IPS-18a (cell line): Measurements from ENCODE around the gene NEK5.

Experiments used
- H3K27ac ChIP-seq: one replicate; pipeline ENCODE4 v1.5.1; 2013; ENCODE audit warnings: low read length
- H3K27me3 ChIP-seq: one replicate; pipeline ENCODE4 v1.6.1; 2013; ENCODE audit warnings: mild to moderate bottlenecking, low read length; ENCODE audit not compliant: control insufficient read depth, insufficient read depth
- H3K36me3 ChIP-seq: one replicate; pipeline ENCODE4 v1.6.1; 2013; ENCODE audit warnings: low read depth, low read length; ENCODE audit not compliant: control insufficient read depth
- H3K4me1 ChIP-seq: one replicate; pipeline ENCODE4 v1.6.1; 2013; ENCODE audit warnings: low read depth, low read length; ENCODE audit not compliant: control insufficient read depth
- H3K4me3 ChIP-seq: one replicate; pipeline ENCODE4 v1.5.1; 2013; ENCODE audit warnings: low read length
- H3K9ac ChIP-seq: one replicate; pipeline ENCODE4 v1.6.1; 2013; ENCODE audit warnings: mild to moderate bottlenecking, low read length, moderate library complexity
- H3K9me3 ChIP-seq: one replicate; pipeline ENCODE4 v1.6.1; 2013; ENCODE audit warnings: low read depth, low read length; ENCODE audit not compliant: control insufficient read depth

Gene NEK5

GRCh38 chr13:51997186-51997585 is 131.7 kb downstream of the NEK5 start:
- no peaks in the 10 kb centered on the region for H3K27me3 ChIP-seq
- H3K4me3 ChIP-seq = no peak overlapping the region
- no peak overlapping the region for H3K27ac ChIP-seq
- H3K9ac ChIP-seq = no peak overlapping the region
- H3K9me3 ChIP-seq = no peaks in the 10 kb centered on the region
- H3K36me3 ChIP-seq = no peaks in the 10 kb centered on the region
- H3K4me1 ChIP-seq = peaks cover 18% of the 10 kb centered on the region

DNA sequence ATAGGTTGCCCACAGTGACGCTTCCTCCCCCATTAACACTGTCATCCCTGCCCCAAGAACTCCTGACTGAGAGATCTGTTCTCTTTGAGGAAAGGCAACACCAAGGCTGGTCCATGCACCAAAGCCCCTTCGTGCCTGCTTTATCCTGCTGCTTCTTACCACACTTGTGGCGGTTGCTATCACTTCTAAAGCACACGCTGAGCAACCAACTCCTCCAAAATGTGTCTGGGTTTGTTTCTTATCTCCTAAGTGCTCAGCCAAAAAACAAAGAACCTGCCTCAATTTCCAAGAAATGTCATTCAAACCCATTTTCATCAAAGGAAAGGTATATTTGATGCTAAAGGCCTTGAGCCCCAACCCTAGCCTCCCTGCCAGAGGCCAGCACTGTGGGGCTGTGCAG is 132.2 kb downstream of the NEK5 start:
- Histone ChIP-seq H3K4me1 (peaks cover 18% of the 10 kb centered on the region), H3K36me3 (no peaks in the 10 kb centered on the region), H3K27me3 (no peaks in the 10 kb centered on the region), H3K9ac (no peak overlapping the region), H3K27ac (no peak overlapping the region), H3K9me3 (no peaks in the 10 kb centered on the region), H3K4me3 (no peak overlapping the region)

DNA sequence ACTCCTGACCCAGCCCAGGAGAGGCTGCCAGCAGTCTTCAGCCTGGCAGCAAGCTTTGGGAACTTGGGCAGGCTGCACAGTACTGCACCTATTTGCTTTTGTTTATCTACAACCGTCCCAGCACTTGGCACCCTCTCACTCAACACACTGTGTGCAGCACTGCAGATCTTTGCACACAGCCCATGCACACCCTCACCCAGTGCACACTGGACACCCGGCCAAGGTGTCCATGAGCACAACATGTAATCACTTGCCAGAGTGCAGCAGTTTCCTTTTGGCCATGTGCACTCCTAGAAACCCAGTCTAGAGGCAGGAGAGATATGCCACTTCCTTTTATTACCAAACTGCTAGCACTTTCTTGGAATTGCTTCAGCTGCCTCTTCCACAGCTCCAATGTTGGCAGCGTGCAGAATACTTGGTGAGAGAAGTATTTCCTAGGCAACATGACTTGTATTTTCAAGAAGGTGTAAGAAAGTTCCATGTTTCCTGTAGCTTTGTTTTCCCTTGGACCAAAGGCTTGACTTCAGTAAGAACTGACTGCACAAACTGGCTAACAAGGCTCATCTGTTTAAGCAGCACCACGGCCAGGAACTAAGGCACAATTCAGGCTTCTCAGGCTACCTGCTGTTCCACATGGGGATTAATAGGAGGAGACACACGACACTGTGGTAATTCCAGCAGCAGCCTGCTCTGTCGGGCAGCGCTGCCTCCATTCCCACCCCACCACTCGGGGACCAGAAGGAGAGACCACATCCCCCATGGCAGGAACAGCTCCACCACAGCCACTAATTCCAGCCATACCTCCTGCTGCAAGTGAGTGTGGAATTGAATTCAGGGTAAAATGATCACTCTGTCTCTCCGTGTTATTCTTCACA is 133.0 kb downstream of the NEK5 start:
- H3K4me3 ChIP-seq = no peak overlapping the region
- H3K9ac ChIP-seq = no peak overlapping the region
- H3K9me3 ChIP-seq = no peaks in the 10 kb centered on the region
- no peaks in the 10 kb centered on the region for H3K27me3 ChIP-seq
- peaks cover 18% of the 10 kb centered on the region for H3K4me1 ChIP-seq
- no peaks in the 10 kb centered on the region for H3K36me3 ChIP-seq
- H3K27ac ChIP-seq = no peak overlapping the region

GRCh38 chr13:51993713-51994112 is 135.2 kb downstream of the NEK5 start:
- Histone ChIP-seq H3K27me3 (no peaks in the 10 kb centered on the region), H3K4me3 (no peak overlapping the region), H3K9ac (no peak overlapping the region), H3K27ac (no peak overlapping the region), H3K4me1 (peaks cover 10% of the 10 kb centered on the region), H3K9me3 (no peaks in the 10 kb centered on the region), H3K36me3 (no peaks in the 10 kb centered on the region)

DNA sequence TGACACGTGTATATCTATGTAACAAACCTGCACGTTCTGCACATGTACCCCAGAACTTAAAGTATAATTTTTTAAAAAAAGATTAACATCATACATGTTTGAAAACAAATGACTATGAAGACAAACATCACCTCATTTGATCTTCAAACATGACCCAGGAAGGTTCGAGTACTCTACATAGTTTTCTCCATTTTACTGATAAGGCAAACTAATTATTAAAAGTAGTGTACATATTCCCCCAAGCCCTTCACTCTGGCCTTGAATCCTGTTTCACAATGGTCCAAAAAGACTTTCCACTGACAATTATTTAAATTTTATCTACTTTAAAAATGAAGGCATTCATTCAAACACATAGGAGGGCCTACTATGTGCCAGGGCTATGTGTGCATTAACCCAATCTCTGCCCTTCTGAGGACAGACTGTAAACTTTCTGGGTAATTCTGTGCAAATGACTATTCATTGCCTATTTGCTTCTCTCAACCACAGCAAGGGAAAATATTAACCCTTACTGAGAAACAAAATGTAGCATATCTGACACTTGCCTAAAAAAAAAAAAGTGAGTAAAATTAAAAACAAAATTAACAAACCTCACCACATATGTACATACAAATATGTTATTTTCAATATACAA is 139.8 kb downstream of the NEK5 start:
- Histone ChIP-seq H3K9me3 (no peaks in the 10 kb centered on the region), H3K27ac (no peak overlapping the region), H3K4me3 (no peak overlapping the region), H3K36me3 (no peaks in the 10 kb centered on the region), H3K9ac (no peak overlapping the region), H3K4me1 (no peaks in the 10 kb centered on the region), H3K27me3 (no peaks in the 10 kb centered on the region)
